Activated gamma-delta T cell treated with Interleukin-2 at 50 U/mL for 16 hours (primary cell): ENCODE measurements around the gene PIGS.

ENCODE experiments used
- DNase-seq: peaks from one replicate; pipeline ENCODE4 v3.0.0-alpha.2; 2020

PIGS gene

DNA sequence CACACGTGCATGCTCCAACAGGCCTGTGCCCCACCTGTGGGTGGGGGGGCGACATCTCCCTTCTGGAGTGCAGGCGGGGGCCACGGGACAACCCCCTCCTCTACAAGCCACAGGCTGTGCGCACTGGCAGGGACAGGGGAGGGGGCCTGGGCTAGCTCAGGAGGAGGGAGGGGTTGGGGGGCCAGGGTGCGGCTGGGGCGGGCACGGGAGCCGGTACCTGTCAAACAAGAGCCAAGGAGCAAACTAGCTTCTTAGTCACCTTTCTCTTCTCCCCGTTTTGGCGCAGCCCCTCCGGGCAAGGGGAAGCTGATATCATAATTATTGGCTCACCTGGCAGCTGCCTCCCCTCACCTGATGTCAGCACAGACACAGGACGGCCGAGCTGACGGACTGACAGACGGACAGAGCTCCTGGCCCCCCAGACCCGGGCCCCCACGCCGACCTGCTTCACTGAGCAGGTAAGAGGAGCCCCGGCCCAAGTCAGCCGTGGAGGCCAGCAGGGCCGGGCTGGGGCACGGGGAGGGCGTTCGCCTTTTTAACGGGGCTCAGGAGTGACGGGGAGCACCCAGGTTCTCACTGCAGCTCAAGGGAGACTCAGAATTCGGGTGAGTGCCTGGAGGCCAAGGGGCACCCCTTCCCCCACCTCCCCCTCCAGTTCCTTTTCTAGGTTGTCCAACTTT is 65.2 kb downstream of the PIGS start, which contains the start of gene FOXN1:
Gene FOXN1 (plus strand): TSS at position 363 of the 680 bp plus-strand sequence. CDS start 17,622 bp downstream, outside the sequence.
- DNase-seq = no peak

- DNase-seq = no peak
These were observed 67.9 kb downstream of the PIGS start for GRCh38 chr17:28503420-28503819.
